ENCODE measurements around the gene FOXRED2. TPM values are rescaled to one million over a fixed set of nuclear protein-coding genes. Genes with fewer than 3 reads are reported as not detected.
"Not testable (repeated sequence)": the region's sequence is repeated elsewhere in the genome, so short reads cannot be mapped to it uniquely, and the experiment has no call there.

FOXRED2 gene
- total RNA-seq, 1 experiment from 2014 or later: 12.6 TPM

DNA sequence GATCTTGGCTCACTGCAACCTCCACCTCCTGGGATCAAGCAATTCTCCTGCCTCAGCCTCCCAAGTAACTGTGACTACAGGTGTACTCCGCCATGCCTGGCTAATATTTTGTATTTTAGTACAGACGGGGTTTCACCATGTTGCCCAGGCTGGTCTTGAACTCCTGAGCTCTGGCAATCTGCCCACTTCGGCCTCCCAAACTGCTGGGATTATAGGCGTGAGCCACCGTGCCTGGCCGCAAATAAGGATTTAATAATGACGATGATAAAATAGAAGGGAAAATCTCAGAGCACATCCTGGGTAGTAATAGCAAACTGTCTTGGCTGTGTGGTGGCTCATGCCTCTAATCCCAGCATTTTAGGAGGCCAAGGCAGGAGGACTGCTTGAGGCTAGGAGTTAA is 55.9 kb downstream of the FOXRED2 start:
- DNase-seq (ENCODE audit: low read depth): not testable (repeated sequence)

DNA sequence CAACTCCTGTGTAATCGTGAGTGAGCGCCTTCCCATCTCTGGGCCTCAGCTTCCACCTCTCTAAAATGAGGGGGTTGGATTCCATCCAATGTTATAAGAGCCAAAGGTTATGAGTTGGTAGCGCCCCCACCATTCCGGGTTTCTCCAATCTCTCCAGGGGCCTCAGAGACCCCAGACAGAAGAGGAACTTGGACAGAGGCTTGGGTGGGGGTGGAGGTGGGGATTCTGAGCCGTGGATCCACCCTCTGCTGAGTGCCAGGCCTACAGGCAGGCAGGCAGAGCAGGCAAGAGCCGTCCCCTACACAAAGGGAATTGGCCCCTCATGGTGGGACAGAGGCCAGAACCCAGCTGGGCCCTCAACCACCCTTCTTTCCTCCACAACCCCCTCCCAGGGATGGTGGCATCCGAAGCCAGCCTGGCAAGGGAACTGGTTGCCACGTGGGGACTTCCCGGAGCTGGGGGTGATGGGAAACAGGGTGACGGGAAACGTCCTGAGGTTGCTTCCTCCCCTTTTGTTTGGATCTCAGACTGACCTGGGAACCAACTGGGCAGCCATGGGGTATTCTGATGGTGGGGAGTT is 57.2 kb downstream of the FOXRED2 start:
- no peak for DNase-seq (ENCODE audit: low read depth)

DNA sequence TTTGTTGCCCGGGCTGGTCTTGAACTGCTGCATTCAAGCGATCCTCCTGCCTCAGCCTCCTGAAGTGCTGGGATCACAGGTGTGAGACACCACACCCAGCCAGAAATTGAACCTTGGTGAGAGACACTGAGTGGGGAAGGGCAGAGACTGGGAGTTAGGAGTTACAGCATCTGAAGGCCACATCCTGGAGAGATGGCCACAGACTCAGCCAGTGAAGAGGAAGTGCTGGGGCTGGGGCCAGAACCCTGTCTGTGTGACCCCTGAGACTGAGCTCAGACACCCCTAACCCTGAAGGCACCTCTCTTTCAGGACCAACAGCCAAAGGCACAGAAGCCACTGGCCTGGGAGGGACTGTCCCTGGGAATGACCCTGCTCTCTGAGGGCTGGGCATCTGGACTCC is 59.2 kb downstream of the FOXRED2 start:
- no peak for DNase-seq (ENCODE audit: low read depth)

DNA sequence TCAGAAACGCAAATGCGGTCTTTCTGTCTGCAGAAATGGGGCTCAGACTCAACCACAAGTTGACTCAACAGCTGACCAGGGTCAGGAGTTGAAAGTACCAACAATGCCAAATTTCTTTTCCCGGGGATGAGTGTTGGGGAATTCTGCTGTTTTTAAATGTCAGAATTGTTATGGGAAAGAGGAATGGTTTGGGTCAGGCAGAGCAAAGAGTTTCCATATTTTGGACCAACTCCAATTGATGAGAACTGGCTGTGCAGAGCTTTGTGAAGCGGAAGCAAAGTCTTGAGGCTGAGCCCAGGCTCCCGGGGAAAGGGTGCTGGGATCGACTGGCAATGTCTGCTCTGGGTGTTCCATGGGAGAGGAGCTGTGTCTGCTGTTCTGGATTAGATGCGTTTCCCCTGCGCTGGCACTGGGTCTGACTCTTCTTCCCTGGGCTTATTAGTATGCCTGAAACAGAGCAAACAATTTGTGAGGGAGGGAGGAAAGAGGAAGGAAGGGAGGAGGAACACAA is 61.6 kb downstream of the FOXRED2 start:
- peak; percentile 96 for DNase-seq (ENCODE audit: low read depth)

DNA sequence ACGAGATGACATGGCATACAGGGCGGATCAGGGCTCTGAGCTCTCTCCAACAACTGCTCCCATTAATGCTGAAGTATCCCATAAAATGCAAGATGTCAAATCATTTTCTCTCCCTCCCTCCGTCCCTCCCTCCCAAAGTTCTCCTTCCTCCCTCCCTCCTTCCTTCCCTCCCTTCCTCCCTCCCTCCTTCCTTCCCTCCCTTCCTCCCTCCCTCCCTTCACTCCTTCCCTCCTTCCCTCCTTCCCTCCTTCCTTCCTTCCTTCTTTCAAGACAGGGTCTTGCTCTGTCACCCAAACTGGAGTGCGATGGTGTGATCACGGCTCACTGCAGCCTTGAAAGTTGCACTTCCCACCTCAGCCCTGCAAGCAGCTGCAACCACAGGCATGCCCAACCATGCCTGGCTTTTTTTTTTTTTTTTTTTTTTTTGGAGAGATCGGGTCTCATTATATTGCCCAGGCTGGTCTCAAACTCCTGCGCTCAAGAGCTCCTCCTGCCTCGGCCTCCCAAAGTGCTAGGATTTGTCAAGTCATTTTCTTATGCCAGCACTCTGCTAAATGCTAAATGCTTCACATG is 63.6 kb downstream of the FOXRED2 start:
- peak; percentile 66 for DNase-seq (ENCODE audit: low read depth)

DNA sequence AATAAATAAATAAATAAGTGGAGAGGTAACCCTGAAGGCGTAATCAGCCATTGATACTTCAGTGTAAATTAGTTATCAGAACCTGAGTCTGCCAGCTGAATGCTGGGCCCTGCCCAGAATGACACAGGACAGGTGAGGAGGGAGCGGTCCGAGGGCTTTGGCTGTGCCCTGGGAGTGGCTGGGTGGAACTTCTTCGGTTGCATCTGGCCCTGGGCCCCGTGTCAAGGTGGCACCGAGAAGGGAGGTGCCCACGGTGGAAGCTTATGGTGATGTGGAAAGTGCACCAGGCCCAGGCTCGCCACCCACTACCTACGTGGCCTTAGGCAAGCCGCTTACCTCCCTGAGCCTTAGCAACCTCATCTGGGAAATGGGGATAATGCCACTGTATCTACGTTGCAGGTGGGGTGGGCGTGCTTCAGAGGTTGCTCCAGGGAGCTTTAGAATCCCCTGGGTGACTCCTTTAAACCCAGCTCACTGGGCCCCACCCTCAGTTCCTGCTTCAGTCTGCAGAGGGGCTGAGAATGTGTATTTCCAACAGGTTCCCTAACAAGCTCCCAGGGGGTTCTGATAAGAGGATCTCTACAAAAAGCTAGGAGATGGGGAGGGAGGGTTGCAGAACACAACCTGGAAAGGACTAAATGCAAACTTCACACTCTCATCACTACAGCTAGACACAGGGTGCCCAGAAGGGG is 64.2 kb downstream of the FOXRED2 start:
- no peak for DNase-seq (ENCODE audit: low read depth)

DNA sequence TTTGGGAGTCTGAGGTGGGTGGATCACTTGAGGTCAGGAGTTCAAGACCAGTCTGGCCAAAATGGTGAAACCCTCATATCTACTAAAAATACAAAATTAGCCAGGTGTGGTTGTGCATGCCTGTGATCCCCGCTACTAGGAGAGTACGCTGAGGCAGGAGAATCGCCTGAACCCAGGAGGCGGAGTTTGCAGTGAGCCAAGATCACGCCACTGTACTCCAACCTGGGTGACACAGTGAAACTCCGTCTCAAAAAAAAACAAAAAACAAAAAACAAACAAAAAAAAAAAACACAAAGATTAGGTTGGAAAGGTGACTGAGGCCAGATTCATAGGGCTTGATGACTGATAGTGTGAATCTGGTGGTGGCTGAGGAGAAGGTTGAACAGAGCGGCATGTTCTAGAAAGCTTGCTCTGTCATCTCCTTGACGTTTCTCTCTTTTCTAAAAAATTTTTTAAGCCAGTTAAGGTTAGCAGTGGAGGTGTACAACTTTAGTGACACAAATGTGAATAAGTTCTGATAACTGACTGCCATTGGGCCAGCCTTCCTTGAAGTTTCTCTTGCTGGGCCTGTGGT is 66.3 kb downstream of the FOXRED2 start:
- DNase-seq (ENCODE audit: low read depth): no peak

DNA sequence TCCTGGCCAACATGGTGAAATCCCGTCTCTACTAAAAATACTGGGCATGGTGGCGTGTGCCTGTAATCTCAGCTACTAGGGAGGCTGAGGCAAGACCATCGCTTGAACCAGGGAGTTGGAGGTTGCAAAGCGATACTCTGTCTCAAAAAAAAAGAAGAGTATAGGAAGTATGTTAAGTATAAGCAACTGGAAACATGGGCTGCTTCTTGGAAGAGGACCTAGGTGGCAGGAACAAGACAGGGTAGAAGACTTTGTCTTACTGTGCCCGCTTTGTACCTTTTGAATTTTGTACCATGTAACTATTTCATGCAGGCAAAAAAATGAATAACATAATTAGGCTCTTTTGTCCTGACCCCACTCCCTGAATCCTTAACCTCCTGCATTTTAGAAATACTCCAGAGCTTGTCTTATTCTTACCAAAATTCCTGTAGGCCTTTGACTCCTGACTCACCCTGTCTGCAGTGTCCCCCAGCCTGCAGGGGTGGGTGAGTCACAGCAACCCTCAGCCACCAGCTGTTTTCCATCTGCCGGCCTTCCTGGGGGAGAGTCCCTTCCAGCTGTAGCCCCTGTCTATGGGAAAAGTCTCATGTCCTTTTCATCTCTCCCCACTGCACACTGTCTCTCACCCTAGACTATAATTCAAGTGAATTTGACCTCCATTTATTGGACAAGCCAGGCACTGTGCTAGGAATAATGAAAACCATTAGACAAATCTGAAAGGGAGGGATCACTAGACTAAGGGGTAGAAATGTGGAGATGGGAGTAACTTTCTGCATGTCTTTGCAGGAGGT is 67.2 kb downstream of the FOXRED2 start:
- DNase-seq (ENCODE audit: low read depth): peak; percentile 97

Other genes starting within 250 kb of the FOXRED2 start
- gene MYH9, start 119.1 kb downstream of the FOXRED2 start, total RNA-seq (2014; rRNA removed; shearing (Covaris generic)): 260 and 282 TPM in 2 replicates
- gene TXN2, start 25.4 kb downstream of the FOXRED2 start, total RNA-seq (2014; rRNA removed; shearing (Covaris generic)): 17.8 and 19.8 TPM in 2 replicates
- gene EIF3D, start 22.1 kb upstream of the FOXRED2 start, total RNA-seq (2014; rRNA removed; shearing (Covaris generic)): 331 and 336 TPM in 2 replicates
- not detected in 2 replicates for gene CACNG2, start 196.7 kb upstream of the FOXRED2 start, total RNA-seq (2014; rRNA removed; shearing (Covaris generic))